Cardiac fibroblast (primary cell): ENCODE results near the gene GHRHR.

ENCODE experiments used
- DNase-seq, 2 donors: peaks; one replicate each; pipeline versions ENCODE4 v3.0.0 to v3.0.0-alpha.2; 2010; ENCODE audit warnings: low read depth in 2 of 2
- H3K4me3 ChIP-seq, 2 donors: replicated peaks in 1 of 2; 1 replicate in 1 of 2; 2 replicates in 1 of 2; pipeline ENCODE4 v1.5.1; 2011; ENCODE audit warnings: low read depth in 2 of 2, low read length in 2 of 2, mild to moderate bottlenecking in 2 of 2, moderate library complexity in 1 of 2
- TF ChIP-seq, protein P1 (sequence below): IDR thresholded peaks from one replicate; pipeline ENCODE4 v1.5.1; 2011; ENCODE audit warnings: low read depth, mild to moderate bottlenecking, low read length, inconsistent platforms

Gene GHRHR

GRCh38 chr7:30938435-30939316 lies 25.1 kb upstream of the GHRHR start:
- H3K4me3 ChIP-seq = peak overlapping the region in 1 of 2 donors; percentile 21
- peak; percentile 75 to 80 for DNase-seq
- TF ChIP-seq, protein P1, sequence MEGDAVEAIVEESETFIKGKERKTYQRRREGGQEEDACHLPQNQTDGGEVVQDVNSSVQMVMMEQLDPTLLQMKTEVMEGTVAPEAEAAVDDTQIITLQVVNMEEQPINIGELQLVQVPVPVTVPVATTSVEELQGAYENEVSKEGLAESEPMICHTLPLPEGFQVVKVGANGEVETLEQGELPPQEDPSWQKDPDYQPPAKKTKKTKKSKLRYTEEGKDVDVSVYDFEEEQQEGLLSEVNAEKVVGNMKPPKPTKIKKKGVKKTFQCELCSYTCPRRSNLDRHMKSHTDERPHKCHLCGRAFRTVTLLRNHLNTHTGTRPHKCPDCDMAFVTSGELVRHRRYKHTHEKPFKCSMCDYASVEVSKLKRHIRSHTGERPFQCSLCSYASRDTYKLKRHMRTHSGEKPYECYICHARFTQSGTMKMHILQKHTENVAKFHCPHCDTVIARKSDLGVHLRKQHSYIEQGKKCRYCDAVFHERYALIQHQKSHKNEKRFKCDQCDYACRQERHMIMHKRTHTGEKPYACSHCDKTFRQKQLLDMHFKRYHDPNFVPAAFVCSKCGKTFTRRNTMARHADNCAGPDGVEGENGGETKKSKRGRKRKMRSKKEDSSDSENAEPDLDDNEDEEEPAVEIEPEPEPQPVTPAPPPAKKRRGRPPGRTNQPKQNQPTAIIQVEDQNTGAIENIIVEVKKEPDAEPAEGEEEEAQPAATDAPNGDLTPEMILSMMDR = peak; percentile 99

- TF ChIP-seq, protein P1 = no peak
- no peak for DNase-seq
- H3K4me3 ChIP-seq = no peak overlapping the region
These were observed 22.0 kb upstream of the GHRHR start for GRCh38 chr7:30941582-30942323.

DNA sequence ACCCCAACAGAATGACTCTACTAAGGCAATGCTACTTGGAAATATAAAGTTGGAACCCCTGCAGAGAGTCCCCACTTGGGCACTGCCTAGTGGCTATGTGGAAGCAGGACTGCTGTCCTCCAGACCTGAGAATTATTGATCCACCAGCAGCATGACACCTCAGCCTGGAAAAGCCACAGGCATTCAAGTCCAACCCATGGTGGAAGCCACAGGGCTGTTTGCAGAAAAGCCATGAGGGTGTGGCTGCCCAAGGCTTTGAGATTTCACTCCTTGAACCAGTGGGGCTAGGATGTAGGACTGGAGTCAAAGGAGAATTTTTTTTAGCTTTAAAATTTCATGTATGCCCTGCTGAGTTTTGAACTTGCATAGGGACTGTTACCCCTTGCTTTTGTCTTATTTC lies 13.6 kb upstream of the GHRHR start:
- TF ChIP-seq, protein P1 = no peak
- DNase-seq = no peak
- no peak overlapping the region for H3K4me3 ChIP-seq

GRCh38 chr7:30954914-30955313 lies 8.8 kb upstream of the GHRHR start:
- TF ChIP-seq, protein P1 = no peak
- no peak for DNase-seq
- no peak overlapping the region for H3K4me3 ChIP-seq

- DNase-seq = no peak
- no peak overlapping the region for H3K4me3 ChIP-seq
- TF ChIP-seq, protein P1 = no peak
These were observed 7.0 kb upstream of the GHRHR start for GRCh38 chr7:30956704-30957103.

DNA sequence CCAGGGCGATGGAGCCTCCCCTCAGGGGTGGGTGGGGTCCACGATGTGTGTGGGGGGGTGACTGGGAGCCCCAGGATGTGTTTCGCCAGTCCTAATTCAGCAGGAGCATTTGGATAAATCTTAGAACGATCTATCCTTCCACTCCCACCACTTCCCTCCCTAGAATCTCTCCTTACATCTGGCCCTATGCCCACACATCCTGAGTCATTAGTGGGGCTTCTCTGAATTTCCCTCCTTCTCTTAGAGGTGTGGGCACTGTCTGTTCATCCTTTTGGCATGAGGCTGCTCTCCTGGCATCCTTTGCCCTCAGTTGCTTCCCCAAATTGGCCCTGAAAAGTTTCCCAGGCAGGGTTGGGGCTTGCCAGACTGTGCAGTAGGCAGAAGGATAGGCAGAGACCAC lies 1.6 kb downstream of the GHRHR start:
- TF ChIP-seq, protein P1 = no peak
- no peak for DNase-seq

More for the DNA sequence above, 1.6 kb downstream of the GHRHR start:
- no peak overlapping the region for H3K4me3 ChIP-seq
